ENCODE results near the gene PRPF31. TPM values are rescaled to one million over a fixed set of nuclear protein-coding genes. Genes with fewer than 3 reads are reported as not detected.

PRPF31 gene
- polyA plus RNA-seq, 1 donor from 2014 or later = 70.6 TPM

- H3K27ac Mint-ChIP-seq = no peak overlapping the region
- H3K27me3 Mint-ChIP-seq = no peaks in the 10 kb centered on the region
- no peak overlapping the region for H3K4me3 Mint-ChIP-seq
- H3K4me1 Mint-ChIP-seq = peaks cover 0 to 10% (median 6%) of the 10 kb centered on the region in 3 donors
- H3K36me3 Mint-ChIP-seq = peaks cover 6% of the 10 kb centered on the region
- H3K9me3 Mint-ChIP-seq = no peaks in the 10 kb centered on the region
Measured at GRCh38 chr19:54173951-54174834, 58.6 kb downstream of the PRPF31 start.

DNA sequence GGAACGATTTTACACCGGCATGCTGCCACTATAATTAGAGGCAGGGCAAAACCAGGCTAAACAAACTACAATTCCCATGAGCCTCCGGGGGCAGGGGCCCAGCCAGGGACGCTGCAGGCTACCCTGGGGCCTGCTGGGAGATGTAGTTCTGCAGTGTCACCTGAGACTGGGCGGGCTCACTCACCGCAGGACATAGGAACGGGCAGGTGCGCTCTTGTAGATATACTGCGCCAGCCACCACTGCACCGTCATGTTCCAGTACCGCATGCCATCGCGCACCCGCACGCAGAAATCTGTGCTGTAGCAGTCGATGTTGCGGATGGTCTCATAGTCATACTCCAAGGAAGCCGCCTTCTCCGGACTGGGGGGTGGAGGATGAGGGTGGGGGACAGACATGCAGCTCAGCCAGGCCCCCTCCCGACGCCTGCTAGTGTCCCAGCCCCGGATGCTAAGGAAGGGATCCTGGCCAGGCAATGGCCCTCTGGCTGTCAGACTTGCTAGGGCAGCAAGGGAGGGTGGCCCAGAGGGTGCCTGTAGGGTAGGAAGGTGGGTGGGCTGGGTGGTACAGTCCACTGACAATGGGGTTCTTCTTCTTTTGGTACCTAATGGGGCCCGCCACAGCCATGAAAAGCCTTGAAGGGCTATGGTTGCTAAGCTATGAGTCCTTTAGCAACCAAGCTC lies 63.2 kb downstream of the PRPF31 start:
- peaks cover 0 to 6% (median under 1%) of the 10 kb centered on the region in 3 donors for H3K4me1 Mint-ChIP-seq
- no peak overlapping the region for H3K27ac Mint-ChIP-seq
- peak overlapping the region in 1 of 4 donors; percentile 12 for H3K4me3 Mint-ChIP-seq
- no peaks in the 10 kb centered on the region for H3K27me3 Mint-ChIP-seq
- H3K36me3 Mint-ChIP-seq = peaks cover 6% of the 10 kb centered on the region
- H3K9me3 Mint-ChIP-seq = no peaks in the 10 kb centered on the region

DNA sequence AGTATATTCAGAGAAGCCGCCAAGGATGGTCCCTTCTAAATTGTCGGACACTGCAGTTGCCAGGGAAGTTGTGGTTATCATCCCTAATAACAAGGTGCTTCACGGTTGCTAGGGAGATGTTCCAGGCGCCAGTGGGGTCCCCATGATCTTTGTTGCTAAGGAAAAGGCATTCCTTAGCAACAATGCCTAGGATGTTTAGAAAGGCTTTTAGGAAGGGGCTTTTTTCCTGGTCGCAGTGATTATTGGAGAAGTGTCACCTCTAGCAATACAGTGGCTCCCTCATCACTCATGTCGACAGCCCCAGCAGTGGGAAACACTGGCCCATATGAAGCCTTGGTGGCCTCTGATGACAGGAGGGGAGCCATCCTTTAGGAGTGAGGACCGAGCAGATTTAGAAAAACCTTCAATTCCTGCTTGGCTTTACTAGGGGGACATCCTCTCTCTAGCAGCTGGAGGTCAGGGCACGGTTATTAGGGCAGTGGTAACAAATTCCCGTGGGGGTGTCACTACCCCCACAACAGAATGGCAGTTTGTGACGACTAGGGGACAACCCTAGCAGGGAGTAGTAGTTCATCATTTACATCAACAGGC lies 63.8 kb downstream of the PRPF31 start:
- Mint-ChIP-seq H3K4me1 (peaks cover 0 to 8% (median 0%) of the 10 kb centered on the region in 3 donors), H3K4me3 (peak overlapping the region in 2 of 4 donors; percentile 30 to 51), H3K36me3 (peaks cover 8% of the 10 kb centered on the region), H3K9me3 (no peaks in the 10 kb centered on the region), H3K27me3 (no peaks in the 10 kb centered on the region), H3K27ac (no peak overlapping the region)

DNA sequence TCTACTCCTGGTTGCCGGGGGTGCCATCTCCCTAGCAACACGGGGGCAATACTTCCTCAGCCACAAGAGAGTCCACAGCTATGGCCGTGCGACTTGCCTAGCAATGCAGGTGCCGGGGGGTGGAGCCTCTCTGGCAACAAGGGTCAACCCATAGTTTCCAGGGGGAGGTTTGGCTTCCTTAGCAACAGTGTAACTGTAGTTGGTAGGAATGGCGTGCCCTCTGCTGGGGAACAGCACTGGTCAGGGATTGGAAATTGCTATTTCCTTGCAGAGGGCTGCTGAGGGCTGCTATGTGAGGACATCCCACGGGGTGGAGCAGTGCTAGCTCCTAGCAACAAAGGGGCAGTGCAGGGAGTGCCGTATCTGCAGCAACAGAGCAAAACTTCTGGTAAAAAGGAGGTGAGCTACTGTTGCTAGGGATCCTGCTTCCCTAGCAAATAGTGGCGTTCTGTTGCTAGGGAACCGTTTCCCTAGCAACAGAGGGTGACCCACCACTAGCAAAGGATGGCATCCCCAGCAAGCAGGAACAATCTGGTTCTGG lies 64.4 kb downstream of the PRPF31 start:
- Mint-ChIP-seq H3K36me3 (peaks cover 8% of the 10 kb centered on the region), H3K4me3 (peak overlapping the region in 1 of 4 donors; percentile 12), H3K4me1 (peaks cover 0 to 5% (median 0%) of the 10 kb centered on the region in 3 donors), H3K9me3 (no peaks in the 10 kb centered on the region), H3K27me3 (no peaks in the 10 kb centered on the region), H3K27ac (no peak overlapping the region)

GRCh38 chr19:54180691-54181091 lies 65.1 kb downstream of the PRPF31 start:
- H3K9me3 Mint-ChIP-seq = no peaks in the 10 kb centered on the region
- peaks cover 0 to 9% (median 0%) of the 10 kb centered on the region in 3 donors for H3K4me1 Mint-ChIP-seq
- peaks cover 8% of the 10 kb centered on the region for H3K36me3 Mint-ChIP-seq
- no peaks in the 10 kb centered on the region for H3K27me3 Mint-ChIP-seq
- H3K27ac Mint-ChIP-seq = no peak overlapping the region
- no peak overlapping the region for H3K4me3 Mint-ChIP-seq

Other genes starting within 250 kb of the PRPF31 start
- 47.0 TPM for gene MYADM, start 247.9 kb upstream of the PRPF31 start, polyA plus RNA-seq
- gene PRKCG, start 233.6 kb upstream of the PRPF31 start, polyA plus RNA-seq = not detected
- not detected for gene CACNG7, start 206.5 kb upstream of the PRPF31 start, polyA plus RNA-seq
- gene CACNG8, start 152.8 kb upstream of the PRPF31 start, polyA plus RNA-seq = not detected
- gene CACNG6, start 124.1 kb upstream of the PRPF31 start, polyA plus RNA-seq = not detected
- not detected for gene VSTM1, start 51.9 kb upstream of the PRPF31 start, polyA plus RNA-seq
- not detected for gene TARM1, start 34.4 kb upstream of the PRPF31 start, polyA plus RNA-seq
- 0.40 TPM for gene OSCAR, start 15.0 kb upstream of the PRPF31 start, polyA plus RNA-seq
- gene NDUFA3, start 12.9 kb upstream of the PRPF31 start, polyA plus RNA-seq = 458 TPM
- 11.9 TPM for gene TFPT, start 97 bp upstream of the PRPF31 start, polyA plus RNA-seq
- gene CNOT3, start 22.0 kb downstream of the PRPF31 start, polyA plus RNA-seq = 15.1 TPM
- 15.8 TPM for gene LENG1, start 44.0 kb downstream of the PRPF31 start, polyA plus RNA-seq
- gene TMC4, start 57.4 kb downstream of the PRPF31 start, polyA plus RNA-seq = not detected
- 16.1 TPM for gene MBOAT7, start 73.8 kb downstream of the PRPF31 start, polyA plus RNA-seq
- gene TSEN34, start 75.6 kb downstream of the PRPF31 start, polyA plus RNA-seq = 33.2 TPM
- 1,165 TPM for gene RPS9, start 85.1 kb downstream of the PRPF31 start, polyA plus RNA-seq
- 0.16 TPM for gene LILRB3, start 107.3 kb downstream of the PRPF31 start, polyA plus RNA-seq
- gene LILRA6, start 127.0 kb downstream of the PRPF31 start, polyA plus RNA-seq = 0.18 TPM
- not detected for gene LILRB5, start 141.5 kb downstream of the PRPF31 start, polyA plus RNA-seq
- 1.2 TPM for gene LILRB2, start 165.4 kb downstream of the PRPF31 start, polyA plus RNA-seq
- gene LILRA5, start 197.4 kb downstream of the PRPF31 start, polyA plus RNA-seq = 0.59 TPM
- 6.4 TPM for gene LILRA4, start 223.4 kb downstream of the PRPF31 start, polyA plus RNA-seq
- gene LAIR1, start 249.2 kb downstream of the PRPF31 start, polyA plus RNA-seq = 59.1 TPM